Liver (tissue), 9 donors: ENCODE results near the gene DNHD1. TPM values are rescaled to one million over a fixed set of nuclear protein-coding genes. Genes with fewer than 3 reads are reported as not detected.

Experiments
- DNase-seq: peaks from one replicate; pipeline ENCODE4 v3.0.0-alpha.2; 2017; ENCODE audit warnings: low spot score
- H3K27ac ChIP-seq, 2 donors: one replicate each; pipeline ENCODE4 v1.7.0; 2013; ENCODE audit warnings: inconsistent platforms in 2 of 2, low read length in 2 of 2, control low read depth in 1 of 2, low read depth in 1 of 2, mild to moderate bottlenecking in 1 of 2
- H3K27me3 ChIP-seq, 4 donors: one replicate each; pipeline versions ENCODE4 v1.6.1 to v1.7.0; 2013; ENCODE audit warnings: low read length in 3 of 4, inconsistent platforms in 1 of 4, mild to moderate bottlenecking in 1 of 4, moderate library complexity in 1 of 4; ENCODE audit not compliant: control insufficient read depth in 4 of 4, insufficient read depth in 4 of 4
- H3K36me3 ChIP-seq, 4 donors: one replicate each; pipeline versions ENCODE4 v1.6.1 to v1.7.0; 2013; ENCODE audit warnings: low read length in 3 of 4, mild to moderate bottlenecking in 3 of 4, low read depth in 1 of 4, moderate library complexity in 1 of 4; ENCODE audit not compliant: control insufficient read depth in 4 of 4, insufficient read depth in 3 of 4
- H3K4me1 ChIP-seq, 4 donors: one replicate each; pipeline versions ENCODE4 v1.6.1 to v1.7.0; 2013; ENCODE audit warnings: low read length in 3 of 4, mild to moderate bottlenecking in 3 of 4, moderate library complexity in 1 of 4; ENCODE audit not compliant: control insufficient read depth in 4 of 4, insufficient read depth in 4 of 4
- H3K4me3 ChIP-seq, 3 donors: one replicate each; pipeline versions ENCODE4 v1.6.1 to v1.7.0; 2013; ENCODE audit warnings: low read length in 3 of 3, control low read depth in 1 of 3, low read depth in 1 of 3, mild to moderate bottlenecking in 1 of 3
- H3K9ac ChIP-seq, 2 donors: one replicate each; pipeline ENCODE4 v1.7.0; 2013; ENCODE audit warnings: low read length in 2 of 2, mild to moderate bottlenecking in 2 of 2, moderate library complexity in 2 of 2, control low read depth in 1 of 2, low read depth in 1 of 2
- H3K9me3 ChIP-seq, 4 donors: one replicate each; pipeline versions ENCODE4 v1.6.1 to v1.7.0; 2013; ENCODE audit warnings: low read length in 3 of 4; ENCODE audit not compliant: control insufficient read depth in 4 of 4
- ATF3 ChIP-seq: IDR thresholded peaks from 2 replicates; pipeline ENCODE4 v1.6.1; 2016; ENCODE audit warnings: antibody characterized with exemption
- CTCF ChIP-seq: fragments of 150-350 bp; IDR thresholded peaks from 2 replicates; pipeline ENCODE4 v1.5.1; 2017; ENCODE audit warnings: improper control_type of control experiment, low read depth, low read length; ENCODE audit not compliant: missing input control
- FOXA1 ChIP-seq: IDR thresholded peaks from 2 replicates; pipeline ENCODE4 v1.6.1; 2016; ENCODE audit warnings: antibody characterized with exemption
- HNF4A ChIP-seq, 2 donors: conservative IDR thresholded peaks; 2 replicates each; pipeline ENCODE4 v1.6.1; 2016; ENCODE audit warnings: antibody characterized with exemption in 2 of 2, mild to moderate bottlenecking in 2 of 2
- HNF4G ChIP-seq: IDR thresholded peaks from 2 replicates; pipeline ENCODE4 v1.6.1; 2016; ENCODE audit warnings: antibody characterized with exemption
- JUND ChIP-seq, 2 donors: IDR thresholded peaks; 2 replicates each; pipeline ENCODE4 v1.6.1; 2016; ENCODE audit warnings: antibody characterized with exemption in 2 of 2
- MAX ChIP-seq: IDR thresholded peaks from 2 replicates; pipeline ENCODE4 v1.6.1; 2016; ENCODE audit warnings: antibody characterized with exemption
- REST ChIP-seq: IDR thresholded peaks from 2 replicates; pipeline ENCODE4 v1.6.1; 2016; ENCODE audit warnings: antibody characterized with exemption, mild to moderate bottlenecking
- RXRA ChIP-seq, 2 donors: IDR thresholded peaks; 2 replicates each; pipeline ENCODE4 v1.6.1; 2017 to 2018; ENCODE audit warnings: antibody characterized with exemption in 2 of 2, mild to moderate bottlenecking in 1 of 2
- SP1 ChIP-seq: IDR thresholded peaks from 2 replicates; pipeline ENCODE4 v1.6.1; 2018; ENCODE audit warnings: antibody characterized with exemption, mild to moderate bottlenecking
- ZBTB33 ChIP-seq: IDR thresholded peaks from 2 replicates; pipeline ENCODE4 v1.6.1; 2016; ENCODE audit warnings: antibody characterized with exemption
- WGBS: extraction: QIAGEN DNeasy Blood & Tissue Kit; methylation state at CpG from one replicate; pipeline ENCODE4 v1.1.7; 2013; 5-methylcytosine and 5-hydroxymethylcytosine counted together
- polyA plus RNA-seq, 2 donors: library from polyadenylated mRNA; stranded (reverse) in 1 of 2; unstranded in 1 of 2; fragments of 200-250 nt in 1 of 2; fragments of >200 nt in 1 of 2; fragmentation: Nextera tagmentation in 1 of 2; extraction: Ambion mirVana in 1 of 2; gene quantifications; one replicate each; pipeline versions ENCODE4 v1.2.1 to v1.2.3, GENCODE V29; 2013 to 2015
- total RNA-seq, 2 donors: library from RNA; depleted of rRNA; stranded (reverse); fragments of >200 nt; gene quantifications; one replicate each; pipeline ENCODE4 v1.2.3, GENCODE V29; 2014
- donor health status: healthy.
- donor health status: healthy.
- donor health status: healthy.
- donor health status: healthy.
- donor health status: healthy.

DNHD1 gene
- total and polyA plus RNA-seq, 4 donors = 2.1 to 23.6 (median 5.0) TPM

GRCh38 chr11:6474413-6474792 is 22.7 kb upstream of the DNHD1 start (continued):
- no peak for TF ChIP-seq REST
- no peak for TF ChIP-seq JUND (IDR thresholded peaks at IDR 0.05)

- Histone ChIP-seq H3K4me1 (peaks cover 5 to 41% (median 24%) of the 10 kb centered on the region in 4 donors), H3K9ac (no peak overlapping the region), H3K36me3 (peaks cover 3 to 30% (median 14%) of the 10 kb centered on the region in 4 donors), H3K27me3 (no peaks in the 10 kb centered on the region), H3K9me3 (no peaks in the 10 kb centered on the region), H3K4me3 (no peak overlapping the region), H3K27ac (peak overlapping the region in 1 of 2 donors; percentile 72)
- TF ChIP-seq ATF3 (no peak), MAX (no peak), FOXA1 (no peak), CTCF (no peak), SP1 (no peak), HNF4G (no peak), HNF4A (conservative IDR thresholded peaks at IDR 0.05) (no peak), RXRA (IDR thresholded peaks at IDR 0.05) (no peak), ZBTB33 (no peak), REST (no peak)
- WGBS = 85% methylated on average over 3 of the region's 3 CpGs
- no peak for DNase-seq
These were observed 22.1 kb upstream of the DNHD1 start for GRCh38 chr11:6474806-6475500.
